ENCODE results near the gene CDH5.

DNA sequence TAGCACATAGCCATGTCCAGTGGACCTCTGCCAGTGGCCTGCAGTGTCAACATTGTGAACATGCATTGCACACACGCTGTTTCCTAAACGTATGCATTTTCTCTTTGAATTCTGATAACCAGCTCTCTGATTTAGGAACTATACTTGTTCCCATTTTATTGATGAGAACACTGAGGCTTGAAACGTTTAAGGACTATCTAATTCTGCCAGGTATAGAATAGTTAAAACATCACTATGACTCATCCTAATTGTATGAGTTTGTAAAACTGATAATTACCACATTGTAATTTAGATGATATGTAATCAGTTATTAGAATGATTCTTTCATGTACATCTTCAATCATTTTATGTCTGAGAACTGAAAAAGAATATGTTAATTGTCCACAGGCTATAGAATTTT, 63.7 kb downstream of the CDH5 start:
- TF ChIP-seq, protein P1, sequence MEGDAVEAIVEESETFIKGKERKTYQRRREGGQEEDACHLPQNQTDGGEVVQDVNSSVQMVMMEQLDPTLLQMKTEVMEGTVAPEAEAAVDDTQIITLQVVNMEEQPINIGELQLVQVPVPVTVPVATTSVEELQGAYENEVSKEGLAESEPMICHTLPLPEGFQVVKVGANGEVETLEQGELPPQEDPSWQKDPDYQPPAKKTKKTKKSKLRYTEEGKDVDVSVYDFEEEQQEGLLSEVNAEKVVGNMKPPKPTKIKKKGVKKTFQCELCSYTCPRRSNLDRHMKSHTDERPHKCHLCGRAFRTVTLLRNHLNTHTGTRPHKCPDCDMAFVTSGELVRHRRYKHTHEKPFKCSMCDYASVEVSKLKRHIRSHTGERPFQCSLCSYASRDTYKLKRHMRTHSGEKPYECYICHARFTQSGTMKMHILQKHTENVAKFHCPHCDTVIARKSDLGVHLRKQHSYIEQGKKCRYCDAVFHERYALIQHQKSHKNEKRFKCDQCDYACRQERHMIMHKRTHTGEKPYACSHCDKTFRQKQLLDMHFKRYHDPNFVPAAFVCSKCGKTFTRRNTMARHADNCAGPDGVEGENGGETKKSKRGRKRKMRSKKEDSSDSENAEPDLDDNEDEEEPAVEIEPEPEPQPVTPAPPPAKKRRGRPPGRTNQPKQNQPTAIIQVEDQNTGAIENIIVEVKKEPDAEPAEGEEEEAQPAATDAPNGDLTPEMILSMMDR (conservative IDR thresholded peaks at IDR 0.05) = no peak
- no peak for TF ChIP-seq EZH2 (IDR thresholded peaks at IDR 0.05; ENCODE audit: low read depth)
